Mucosa of descending colon (tissue), 3 donors: ENCODE data around the gene MS4A15. TPM values are rescaled to one million over a fixed set of nuclear protein-coding genes. Genes with fewer than 3 reads are reported as not detected.
"Not testable (repeated sequence)": the region's sequence is repeated elsewhere in the genome, so short reads cannot be mapped to it uniquely, and the experiment has no call there.

Experiments used
- ATAC-seq: fragments of 200-7000 bp; cut with Tn5 transposase; one replicate; pipeline ENCODE4 v1.9.1; 2020; ENCODE audit warnings: mild to moderate bottlenecking, moderate library complexity
- DNase-seq, 3 donors: peaks; one replicate each; pipeline ENCODE4 v3.0.0-alpha.2; 2020
- H3K36me3 ChIP-seq: fragments of 200-600 bp; one replicate; pipeline ENCODE4 v1.8.0; 2021; ENCODE audit warnings: low read depth, mild to moderate bottlenecking
- H3K4me1 ChIP-seq: fragments of 200-600 bp; one replicate; pipeline ENCODE4 v1.8.0; 2021; ENCODE audit warnings: low read depth, mild to moderate bottlenecking
- H3K4me3 ChIP-seq: fragments of 200-600 bp; one replicate; pipeline ENCODE4 v1.8.0; 2021; ENCODE audit warnings: mild to moderate bottlenecking
- H3K9me3 ChIP-seq: fragments of 200-600 bp; one replicate; pipeline ENCODE4 v1.8.0; 2021; ENCODE audit warnings: mild to moderate bottlenecking
- CTCF ChIP-seq: fragments of 200-600 bp; IDR thresholded peaks from one replicate; pipeline ENCODE4 v1.8.0; 2022; ENCODE audit warnings: antibody characterized with exemption, mild to moderate bottlenecking
- intact Hi-C, 2 donors: fragments of 100-400 bp; cut with DNase I in 1 of 2; cut with micrococcal nuclease in 1 of 2; formaldehyde crosslinking; loops; one replicate each; pipeline versions ENCODE4 v1.11.0 to v1.11.1; 2022; cut with DNase I, micrococcal nuclease
- total RNA-seq, 3 donors: library from RNA; stranded (reverse); fragmentation: NEBNext Ultra II Directional in 2 of 3; extraction: Animal tissue kit (Norgen Biotek cat#: 25700) in 2 of 3; gene quantifications; one replicate each; pipeline versions ENCODE4 v1.2.1 to v1.2.4, GENCODE V29; 2021 to 2023
- donor health status: DM: no; HTN: no; CAD: no; lungs with moderate emphysema.
- donor health status: DM: no; HTN: no; CAD: no.
- donor health status: DM: no; HTN: yes; CAD: no.

Gene MS4A15
- total RNA-seq, 3 donors from 2014 or later: 0.38 TPM; not detected in 2

- Histone ChIP-seq H3K9me3 (peaks cover 10% of the 10 kb centered on the region), H3K36me3 (no peaks in the 10 kb centered on the region), H3K4me3 (no peak overlapping the region), H3K4me1 (peaks cover 3% of the 10 kb centered on the region)
- no peak for DNase-seq
- intact Hi-C loops: no loop called here
- no peak for TF ChIP-seq CTCF
- no peak for ATAC-seq
Observed at GRCh38 chr11:60813324-60813723, 56.7 kb downstream of the MS4A15 start.

- intact Hi-C loops: no loop called here
- no peaks in the 10 kb centered on the region for H3K36me3 ChIP-seq
- peaks cover 10% of the 10 kb centered on the region for H3K9me3 ChIP-seq
- H3K4me3 ChIP-seq: no peak overlapping the region
- DNase-seq (no peak), ATAC-seq (no peak)
- peaks cover 3% of the 10 kb centered on the region for H3K4me1 ChIP-seq
- no peak for TF ChIP-seq CTCF
Observed at GRCh38 chr11:60814112-60814511, 57.4 kb downstream of the MS4A15 start.

- TF ChIP-seq CTCF: no peak
- ATAC-seq (no peak), DNase-seq (no peak)
- Histone ChIP-seq H3K4me3 (no peak overlapping the region), H3K36me3 (no peaks in the 10 kb centered on the region), H3K9me3 (peaks cover 10% of the 10 kb centered on the region), H3K4me1 (no peaks in the 10 kb centered on the region)
- intact Hi-C loops: no loop called here
Observed at GRCh38 chr11:60816590-60817157, 60.0 kb downstream of the MS4A15 start.

- peaks cover 10% of the 10 kb centered on the region for H3K9me3 ChIP-seq
- ATAC-seq (no peak), DNase-seq (no peak)
- no peak overlapping the region for H3K4me3 ChIP-seq
- TF ChIP-seq CTCF: no peak
- intact Hi-C loops: no loop called here
- no peaks in the 10 kb centered on the region for H3K4me1 ChIP-seq
- no peaks in the 10 kb centered on the region for H3K36me3 ChIP-seq
Observed at GRCh38 chr11:60818057-60818456, 61.4 kb downstream of the MS4A15 start.

GRCh38 chr11:60821827-60822599 lies 65.3 kb downstream of the MS4A15 start:
- Histone ChIP-seq H3K9me3 (peaks cover 4% of the 10 kb centered on the region), H3K4me3 (no peak overlapping the region), H3K4me1 (no peaks in the 10 kb centered on the region), H3K36me3 (no peaks in the 10 kb centered on the region)
- DNase-seq: no peak
- ATAC-seq: no peak
- TF ChIP-seq CTCF: no peak
- intact Hi-C loops: no loop called here

- H3K9me3 ChIP-seq, ATAC-seq, DNase-seq, H3K4me1 ChIP-seq, H3K36me3 ChIP-seq, H3K4me3 ChIP-seq, intact Hi-C loops: not testable (repeated sequence)
Observed at GRCh38 chr11:60823745-60824306, 67.2 kb downstream of the MS4A15 start.
